Neural crest cell (in vitro differentiated cells): Measurements from ENCODE around the gene UBE2I. TPM values are rescaled to one million over a fixed set of nuclear protein-coding genes. Genes with fewer than 3 reads are reported as not detected.
A peak's percentile ranks its signal among the peaks of the same experiment; 100 is the strongest.

ENCODE experiments used
- DNase-seq: peaks from one replicate; pipeline ENCODE4 v3.0.0; 2021; ENCODE audit warnings: low read depth, mixed read lengths, low spot score
- H3K27ac Mint-ChIP-seq: one replicate; pipeline ENCODE4 v1.8.0; 2021; ENCODE audit warnings: mild to moderate bottlenecking, mixed read lengths; ENCODE audit not compliant: unreplicated experiment
- H3K27me3 Mint-ChIP-seq: 2 replicates; pipeline ENCODE4 v1.8.0; 2021; ENCODE audit warnings: low read depth, mild to moderate bottlenecking, mixed read lengths
- H3K36me3 Mint-ChIP-seq: 2 replicates; pipeline ENCODE4 v1.8.0; 2021; ENCODE audit warnings: low read depth, mild to moderate bottlenecking, mixed read lengths
- H3K4me1 Mint-ChIP-seq: 2 replicates; pipeline ENCODE4 v1.8.0; 2021; ENCODE audit warnings: mixed read lengths
- H3K4me3 Mint-ChIP-seq: one replicate; pipeline ENCODE4 v1.8.0; 2021; ENCODE audit warnings: mild to moderate bottlenecking, mixed read lengths
- H3K9me3 Mint-ChIP-seq: 2 replicates; pipeline ENCODE4 v1.8.0; 2021; ENCODE audit warnings: mixed read lengths
- CTCF ChIP-seq: fragments of 200-600 bp; sonication (generic); conservative IDR thresholded peaks from 2 replicates; pipeline ENCODE4 v1.5.0; 2021; ENCODE audit warnings: antibody characterized with exemption, mild to moderate bottlenecking
- total RNA-seq: library from RNA; stranded (reverse); gene quantifications from 2 replicates; pipeline ENCODE4 v1.2.1, GENCODE V29; 2021

UBE2I gene
- total RNA-seq, 1 donor from 2014 or later: 301 TPM

GRCh38 chr16:1323296-1324239 lies 14.1 kb downstream of the UBE2I start:
- Mint-ChIP-seq H3K36me3 (peaks cover 13% of the 10 kb centered on the region), H3K4me3 (peak overlapping the region; percentile 19), H3K27ac (no peak overlapping the region), H3K4me1 (peaks cover 5% of the 10 kb centered on the region), H3K9me3 (no peaks in the 10 kb centered on the region), H3K27me3 (peaks cover 4% of the 10 kb centered on the region)
- DNase-seq: no peak
- TF ChIP-seq CTCF: no peak

GRCh38 chr16:1324286-1324826 lies 14.9 kb downstream of the UBE2I start:
- TF ChIP-seq CTCF: no peak
- H3K27ac Mint-ChIP-seq: no peak overlapping the region
- H3K4me3 Mint-ChIP-seq: peak overlapping the region; percentile 19
- H3K9me3 Mint-ChIP-seq: no peaks in the 10 kb centered on the region
- peaks cover 5% of the 10 kb centered on the region for H3K4me1 Mint-ChIP-seq
- H3K36me3 Mint-ChIP-seq: peaks cover 12% of the 10 kb centered on the region
- peaks cover 8% of the 10 kb centered on the region for H3K27me3 Mint-ChIP-seq
- no peak for DNase-seq

GRCh38 chr16:1325261-1325660 lies 15.8 kb downstream of the UBE2I start:
- H3K9me3 Mint-ChIP-seq: no peaks in the 10 kb centered on the region
- DNase-seq: no peak
- no peak overlapping the region for H3K27ac Mint-ChIP-seq
- peaks cover 5% of the 10 kb centered on the region for H3K4me1 Mint-ChIP-seq
- peaks cover 11% of the 10 kb centered on the region for H3K27me3 Mint-ChIP-seq
- peak overlapping the region; percentile 44 for H3K4me3 Mint-ChIP-seq
- peaks cover 10% of the 10 kb centered on the region for H3K36me3 Mint-ChIP-seq
- TF ChIP-seq CTCF: no peak

- peaks cover 14% of the 10 kb centered on the region for H3K27me3 Mint-ChIP-seq
- peaks cover 10% of the 10 kb centered on the region for H3K36me3 Mint-ChIP-seq
- H3K9me3 Mint-ChIP-seq: no peaks in the 10 kb centered on the region
- H3K27ac Mint-ChIP-seq: no peak overlapping the region
- H3K4me3 Mint-ChIP-seq: peak overlapping the region; percentile 44
- peaks cover 5% of the 10 kb centered on the region for H3K4me1 Mint-ChIP-seq
- no peak for TF ChIP-seq CTCF
- DNase-seq: no peak
Observed at GRCh38 chr16:1325673-1326371, 16.4 kb downstream of the UBE2I start.

GRCh38 chr16:1326391-1326790 lies 17.0 kb downstream of the UBE2I start:
- no peak for DNase-seq
- H3K36me3 Mint-ChIP-seq: peaks cover 10% of the 10 kb centered on the region
- no peak overlapping the region for H3K27ac Mint-ChIP-seq
- H3K27me3 Mint-ChIP-seq: peaks cover 19% of the 10 kb centered on the region
- peaks cover 7% of the 10 kb centered on the region for H3K4me1 Mint-ChIP-seq
- TF ChIP-seq CTCF: no peak
- peak overlapping the region; percentile 58 for H3K4me3 Mint-ChIP-seq
- H3K9me3 Mint-ChIP-seq: no peaks in the 10 kb centered on the region
